ENCODE results near the gene LRWD1.

- TF ChIP-seq CTCF (conservative IDR thresholded peaks at IDR 0.05 in 1 of 2, IDR thresholded peaks at IDR 0.05 in 1 of 2; ENCODE audit: low read depth in 1 of 2, low read length in 2 of 2), result no peak
- no peak for TF ChIP-seq EZH2 (IDR thresholded peaks at IDR 0.05; ENCODE audit: low read length, missing control alignments)
Observed at GRCh38 chr7:102453319-102453718, 11.5 kb upstream of the LRWD1 start.
